Gastrocnemius medialis (tissue), 4 donors: ENCODE measurements around the gene SPDYA.

ENCODE experiments used
- POLR2A ChIP-seq, 2 donors: fragments of 450-650 bp; IDR thresholded peaks; one replicate each; pipeline ENCODE4 v1.6.1; 2017; ENCODE audit warnings: antibody characterized with exemption in 2 of 2, mild to moderate bottlenecking in 2 of 2, moderate library complexity in 2 of 2
- TF ChIP-seq, protein P1 (sequence below), 5 experiments: fragments of 450-650 bp in 3 of 5; fragments of 200-600 bp in 2 of 5; sonication (generic) in 2 of 5; IDR thresholded peaks in 4 of 5; conservative IDR thresholded peaks in 1 of 5; 1 replicate in 4 of 5; 2 replicates in 1 of 5; pipeline ENCODE4 v1.5.1; 2016 to 2019; ENCODE audit warnings: antibody characterized with exemption in 5 of 5, mild to moderate bottlenecking in 3 of 5, moderate library complexity in 3 of 5

DNA sequence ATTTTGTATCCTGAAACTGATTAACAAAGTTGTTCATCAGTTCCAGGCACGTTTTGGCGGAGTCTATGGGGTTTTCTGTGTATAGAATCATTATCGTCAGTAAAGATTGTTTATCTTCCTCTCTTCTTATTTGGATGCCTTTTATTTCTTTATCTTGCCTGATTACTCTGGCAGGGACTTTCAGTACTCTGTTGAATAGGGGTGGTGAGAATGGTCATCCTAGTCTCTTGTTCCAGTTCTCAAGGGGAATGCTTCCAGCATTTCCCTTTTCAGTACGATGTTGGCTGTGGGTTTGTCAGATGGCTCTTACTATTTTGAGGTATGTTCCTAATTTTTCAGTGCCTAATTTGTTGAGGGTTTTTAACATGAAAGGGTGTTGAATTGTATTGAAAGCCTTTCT is 14.0 kb upstream of the SPDYA start:
- TF ChIP-seq, protein P1, sequence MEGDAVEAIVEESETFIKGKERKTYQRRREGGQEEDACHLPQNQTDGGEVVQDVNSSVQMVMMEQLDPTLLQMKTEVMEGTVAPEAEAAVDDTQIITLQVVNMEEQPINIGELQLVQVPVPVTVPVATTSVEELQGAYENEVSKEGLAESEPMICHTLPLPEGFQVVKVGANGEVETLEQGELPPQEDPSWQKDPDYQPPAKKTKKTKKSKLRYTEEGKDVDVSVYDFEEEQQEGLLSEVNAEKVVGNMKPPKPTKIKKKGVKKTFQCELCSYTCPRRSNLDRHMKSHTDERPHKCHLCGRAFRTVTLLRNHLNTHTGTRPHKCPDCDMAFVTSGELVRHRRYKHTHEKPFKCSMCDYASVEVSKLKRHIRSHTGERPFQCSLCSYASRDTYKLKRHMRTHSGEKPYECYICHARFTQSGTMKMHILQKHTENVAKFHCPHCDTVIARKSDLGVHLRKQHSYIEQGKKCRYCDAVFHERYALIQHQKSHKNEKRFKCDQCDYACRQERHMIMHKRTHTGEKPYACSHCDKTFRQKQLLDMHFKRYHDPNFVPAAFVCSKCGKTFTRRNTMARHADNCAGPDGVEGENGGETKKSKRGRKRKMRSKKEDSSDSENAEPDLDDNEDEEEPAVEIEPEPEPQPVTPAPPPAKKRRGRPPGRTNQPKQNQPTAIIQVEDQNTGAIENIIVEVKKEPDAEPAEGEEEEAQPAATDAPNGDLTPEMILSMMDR (IDR thresholded peaks at IDR 0.05 in 4 of 5, conservative IDR thresholded peaks at IDR 0.05 in 1 of 5), result no peak
- TF ChIP-seq POLR2A (IDR thresholded peaks at IDR 0.05), result no peak
